OCI-LY7 (cell line): ENCODE measurements around the gene ZNF831. TPM values are rescaled to one million over a fixed set of nuclear protein-coding genes. Genes with fewer than 3 reads are reported as not detected.

Experiments
- BruUV-seq: library from RNA; stranded (reverse); fragments of 400-500 nt; replicated peaks from 2 replicates; lab custom pipeline; 2021; lab: Mats Ljungman, UMichigan
- CTCF ChIA-PET: fragments of 300-600 bp; sonication (Branson Sonifier 250); formaldehyde crosslinking; loops from one replicate; lab custom pipeline; 2022; ENCODE audit warnings: antibody characterized with exemption; ENCODE audit not compliant: unreplicated experiment; lab: Charles Lee
- POLR2A ChIA-PET: fragments of 300-600 bp; sonication (Branson Sonifier 250); formaldehyde crosslinking; loops from one replicate; lab custom pipeline; 2022; ENCODE audit warnings: antibody characterized with exemption; lab: Charles Lee
- DNase-seq: peaks from one replicate; pipeline ENCODE4 v3.0.0-alpha.2; 2015; ENCODE audit warnings: low spot score
- H2AFZ ChIP-seq: fragments of 200-600 bp; sonication (generic), shearing (Covaris generic); 2 replicates; pipeline ENCODE4 v1.6.1; 2014; ENCODE audit warnings: mild to moderate bottlenecking, antibody characterized with exemption, low read length, moderate library complexity
- H3K27ac ChIP-seq: fragments of 200-600 bp; sonication (generic); 2 replicates; pipeline ENCODE4 v1.5.1; 2014; ENCODE audit warnings: mixed run types, low read depth, mild to moderate bottlenecking, moderate library complexity, low read length, inconsistent platforms; ENCODE audit not compliant: poor library complexity, severe bottlenecking
- H3K36me3 ChIP-seq: fragments of 200-600 bp; sonication (generic); 2 replicates; pipeline ENCODE4 v1.6.1; 2014; ENCODE audit warnings: mild to moderate bottlenecking, antibody characterized with exemption, low read length, moderate library complexity, mixed read lengths; ENCODE audit not compliant: insufficient read depth
- H3K4me1 ChIP-seq: fragments of 200-600 bp; sonication (generic); 2 replicates; pipeline ENCODE4 v1.5.1; 2014; ENCODE audit warnings: mild to moderate bottlenecking, low read length; ENCODE audit not compliant: insufficient read depth, poor library complexity, severe bottlenecking
- H3K4me2 ChIP-seq: fragments of 200-600 bp; sonication (generic); 2 replicates; pipeline ENCODE4 v1.6.1; 2014; ENCODE audit warnings: mild to moderate bottlenecking, low read length
- H3K4me3 ChIP-seq: fragments of 200-600 bp; sonication (generic); 2 replicates; pipeline ENCODE4 v1.5.1; 2014; ENCODE audit warnings: mild to moderate bottlenecking, low read depth, low read length; ENCODE audit not compliant: poor library complexity, severe bottlenecking
- H3K79me2 ChIP-seq: fragments of 200-600 bp; sonication (generic); 2 replicates; pipeline ENCODE4 v1.6.1; 2016; ENCODE audit warnings: low read depth, mild to moderate bottlenecking, low read length, moderate library complexity, mixed read lengths; ENCODE audit not compliant: insufficient read depth
- H3K9me2 ChIP-seq: fragments of 200-600 bp; sonication (generic); 2 replicates; pipeline ENCODE4 v1.6.1; 2016; ENCODE audit warnings: mild to moderate bottlenecking, low read length, mixed read lengths; ENCODE audit not compliant: insufficient read depth
- H3K9me3 ChIP-seq: fragments of 200-600 bp; sonication (generic); 2 replicates; pipeline ENCODE4 v1.6.1; 2014; ENCODE audit warnings: mild to moderate bottlenecking, mixed run types, low read length, mixed read lengths
- H4K20me1 ChIP-seq: fragments of 200-600 bp; sonication (generic); 2 replicates; pipeline ENCODE4 v1.6.1; 2014; ENCODE audit warnings: mild to moderate bottlenecking, antibody characterized with exemption, low read length, moderate library complexity, mixed read lengths; ENCODE audit not compliant: insufficient read depth
- EZH2phosphoT487 ChIP-seq: fragments of 200-600 bp; sonication (generic); IDR thresholded peaks from 2 replicates; pipeline ENCODE4 v1.6.1; 2018; ENCODE audit warnings: low read depth, borderline replicate concordance, mild to moderate bottlenecking, mixed run types, antibody characterized with exemption, low read length, moderate library complexity, mixed read lengths
- intact Hi-C: fragments of 100-400 bp; cut with micrococcal nuclease; formaldehyde crosslinking; loops from one replicate; pipeline ENCODE4 v1.10.0; 2022; ENCODE audit not compliant: unreplicated experiment
- total RNA-seq, 2 experiments: library from RNA; depleted of rRNA in 1 of 2; stranded (reverse); fragments of >200 nt in 1 of 2; shearing (Covaris generic) in 1 of 2; gene quantifications; 2 replicates each; pipeline ENCODE4 v1.2.3, GENCODE V29; 2014 to 2022
- TF ChIP-seq, protein P1 (sequence below): fragments of 200-600 bp; sonication (generic); conservative IDR thresholded peaks from 2 replicates; pipeline ENCODE4 v1.5.1; 2014; ENCODE audit warnings: mild to moderate bottlenecking, antibody characterized with exemption, low read length, moderate library complexity, mixed read lengths

ZNF831 gene
- total RNA-seq, 2 experiments from 2014 or later = 5.9 to 6.3 TPM

DNA sequence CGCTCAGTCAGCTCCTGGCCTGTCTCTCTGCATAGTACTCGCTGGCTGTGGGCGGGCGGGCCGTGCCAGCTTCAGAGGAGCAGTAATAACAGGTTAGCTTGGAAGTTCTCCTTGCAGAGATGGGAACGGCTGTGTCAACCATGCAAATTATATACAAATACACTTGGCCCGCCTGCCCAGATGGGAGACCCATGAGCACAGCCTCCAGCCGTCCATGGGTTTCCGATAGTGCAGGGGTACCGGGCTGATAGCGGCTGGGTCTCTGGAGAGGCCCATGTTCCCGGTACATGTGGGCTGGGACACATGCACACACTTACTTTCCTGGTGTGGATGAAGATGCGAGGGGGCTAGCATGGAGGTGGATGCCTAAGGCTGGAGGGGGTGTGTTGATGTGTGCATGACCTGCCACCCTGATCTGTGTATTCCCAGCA, 12.8 kb upstream of the ZNF831 start:
- H3K4me3 ChIP-seq = no peak overlapping the region
- no peaks in the 10 kb centered on the region for H3K9me3 ChIP-seq
- H4K20me1 ChIP-seq = no peaks in the 10 kb centered on the region
- ChIA-PET POLR2A (no interaction called here), CTCF (no interaction called here)
- intact Hi-C loops = no loop called here
- H3K27ac ChIP-seq = no peak overlapping the region
- no peak overlapping the region for H3K4me2 ChIP-seq
- BruUV-seq = no TSS peak
- DNase-seq = no peak
- H3K9me2 ChIP-seq = no peaks in the 10 kb centered on the region
- H3K4me1 ChIP-seq = peaks cover 8% of the 10 kb centered on the region
- no peak overlapping the region for H2AFZ ChIP-seq
- no peaks in the 10 kb centered on the region for H3K36me3 ChIP-seq
- TF ChIP-seq EZH2phosphoT487 = no peak
- TF ChIP-seq, protein P1, sequence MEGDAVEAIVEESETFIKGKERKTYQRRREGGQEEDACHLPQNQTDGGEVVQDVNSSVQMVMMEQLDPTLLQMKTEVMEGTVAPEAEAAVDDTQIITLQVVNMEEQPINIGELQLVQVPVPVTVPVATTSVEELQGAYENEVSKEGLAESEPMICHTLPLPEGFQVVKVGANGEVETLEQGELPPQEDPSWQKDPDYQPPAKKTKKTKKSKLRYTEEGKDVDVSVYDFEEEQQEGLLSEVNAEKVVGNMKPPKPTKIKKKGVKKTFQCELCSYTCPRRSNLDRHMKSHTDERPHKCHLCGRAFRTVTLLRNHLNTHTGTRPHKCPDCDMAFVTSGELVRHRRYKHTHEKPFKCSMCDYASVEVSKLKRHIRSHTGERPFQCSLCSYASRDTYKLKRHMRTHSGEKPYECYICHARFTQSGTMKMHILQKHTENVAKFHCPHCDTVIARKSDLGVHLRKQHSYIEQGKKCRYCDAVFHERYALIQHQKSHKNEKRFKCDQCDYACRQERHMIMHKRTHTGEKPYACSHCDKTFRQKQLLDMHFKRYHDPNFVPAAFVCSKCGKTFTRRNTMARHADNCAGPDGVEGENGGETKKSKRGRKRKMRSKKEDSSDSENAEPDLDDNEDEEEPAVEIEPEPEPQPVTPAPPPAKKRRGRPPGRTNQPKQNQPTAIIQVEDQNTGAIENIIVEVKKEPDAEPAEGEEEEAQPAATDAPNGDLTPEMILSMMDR = no peak
- H3K79me2 ChIP-seq = no peaks in the 10 kb centered on the region

DNA sequence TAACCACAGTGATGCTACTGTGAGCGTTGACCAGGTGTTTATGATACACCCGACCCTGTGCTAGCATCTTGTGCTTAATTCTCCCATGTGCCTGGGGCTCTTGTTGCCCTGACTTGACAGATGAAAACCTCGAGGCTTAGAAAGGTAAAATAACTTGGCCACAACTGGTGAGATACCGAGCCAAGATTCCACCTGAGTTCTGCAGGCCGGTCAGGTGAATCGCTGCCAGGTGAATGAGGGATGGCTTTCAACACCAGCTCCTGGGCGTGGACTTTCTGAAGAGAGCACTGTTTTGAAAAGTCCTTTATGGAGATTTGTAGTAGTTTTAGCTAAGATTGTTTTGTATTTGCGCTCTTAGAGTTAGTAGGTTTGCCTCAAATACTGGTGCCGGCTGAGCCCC, 12.2 kb upstream of the ZNF831 start:
- BruUV-seq = no TSS peak
- Histone ChIP-seq H3K9me2 (no peaks in the 10 kb centered on the region), H3K4me3 (no peak overlapping the region), H3K36me3 (no peaks in the 10 kb centered on the region), H3K9me3 (no peaks in the 10 kb centered on the region), H3K27ac (no peak overlapping the region), H4K20me1 (no peaks in the 10 kb centered on the region), H2AFZ (no peak overlapping the region), H3K4me1 (peaks cover 8% of the 10 kb centered on the region), H3K79me2 (no peaks in the 10 kb centered on the region), H3K4me2 (no peak overlapping the region)
- ChIA-PET POLR2A (no interaction called here), CTCF (interaction anchor here (1.0 kb wide), 1 partner anchor 42 kb away, joined by 3 read pairs; no protein-coding TSS in a partner anchor)
- DNase-seq = no peak
- no peak for TF ChIP-seq EZH2phosphoT487
- TF ChIP-seq, protein P1 = no peak
- intact Hi-C loops = no loop called here

DNA sequence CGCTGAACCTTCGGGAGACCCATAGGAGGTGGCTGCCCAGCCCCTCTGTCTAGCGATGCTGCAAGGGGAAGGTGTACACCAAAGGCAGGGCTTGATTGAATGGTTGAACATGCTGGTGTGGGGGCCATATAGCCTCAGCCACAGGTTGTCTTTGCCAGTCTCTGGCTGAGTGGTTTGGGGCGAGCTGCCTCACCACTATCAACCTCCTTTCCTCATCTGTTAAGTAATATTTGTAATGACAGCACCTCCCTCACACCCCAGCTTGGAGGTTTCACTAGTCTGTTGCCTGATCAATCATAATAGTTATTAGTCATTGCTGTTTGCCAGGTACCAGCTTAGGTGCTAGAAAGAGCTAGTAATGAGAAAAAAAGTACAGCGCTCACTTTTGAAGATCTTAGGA, 11.8 kb upstream of the ZNF831 start:
- no peak overlapping the region for H3K4me3 ChIP-seq
- H3K9me2 ChIP-seq = no peaks in the 10 kb centered on the region
- ChIA-PET CTCF (interaction anchor here (1.0 kb wide), 1 partner anchor 42 kb away, joined by 3 read pairs; no protein-coding TSS in a partner anchor), POLR2A (no interaction called here)
- H3K27ac ChIP-seq = no peak overlapping the region
- H3K9me3 ChIP-seq = no peaks in the 10 kb centered on the region
- no peak overlapping the region for H2AFZ ChIP-seq
- H4K20me1 ChIP-seq = no peaks in the 10 kb centered on the region
- no peak for DNase-seq
- no peak overlapping the region for H3K4me2 ChIP-seq
- TF ChIP-seq, protein P1 = no peak
- no peak for TF ChIP-seq EZH2phosphoT487
- H3K36me3 ChIP-seq = no peaks in the 10 kb centered on the region
- no TSS peak for BruUV-seq
- H3K79me2 ChIP-seq = no peaks in the 10 kb centered on the region
- H3K4me1 ChIP-seq = peaks cover 8% of the 10 kb centered on the region
- intact Hi-C loops = no loop called here
